Measurements from ENCODE around the gene TNFAIP8L3. TPM values are rescaled to one million over a fixed set of nuclear protein-coding genes. Genes with fewer than 3 reads are reported as not detected.
A peak's percentile ranks its signal among the peaks of the same experiment; 100 is the strongest.

The TNFAIP8L3 gene
- total and polyA plus RNA-seq, 9 of the 15 experiments (the other 6 are each of a cell fraction or from before 2014, with no cell fraction given), result 0.13 TPM; not detected in 8

GRCh38 chr15:51103330-51103729, 8.6 kb upstream of the TNFAIP8L3 start (continued):
- TF ChIP-seq NONO (IDR thresholded peaks at IDR 0.05; ENCODE audit: low read depth in 2 of 2, low read length in 1 of 2) (no peak), JUND (IDR thresholded peaks at IDR 0.05; ENCODE audit: borderline replicate concordance, low read depth, low read length) (no peak), JUND (tag; IDR thresholded peaks at IDR 0.05; ENCODE audit: borderline replicate concordance, low read depth, low read length) (0 out of 3 replicates have a peak, but pooled peaks have one; percentile 15), ZNF785 (CRISPR knock-in tag; IDR thresholded peaks at IDR 0.05) (no peak), PBX2 (CRISPR knock-in tag; IDR thresholded peaks at IDR 0.05; ENCODE audit: low read depth) (no peak), PBX2 (tag; conservative IDR thresholded peaks at IDR 0.05; ENCODE audit: low read depth) (peak; percentile 94)

GRCh38 chr15:51100785-51101489, 6.2 kb upstream of the TNFAIP8L3 start:
- Histone ChIP-seq H3K4me3 (no peak overlapping the region), H3K79me2 (ENCODE audit: control insufficient read depth, insufficient read depth, low read length) (no peaks in the 10 kb centered on the region), H3K9me3 (replicated peaks; ENCODE audit: control insufficient read depth, insufficient read depth, low read depth, low read length) (no peaks in the 10 kb centered on the region), H4K20me1 (replicated peaks; ENCODE audit: control insufficient read depth, insufficient read depth, low read length) (peaks cover 11% of the 10 kb centered on the region; the same call in 1 of the 2 replicates), H3K36me3 (ENCODE audit: control insufficient read depth, insufficient read depth, low read length) (no peaks in the 10 kb centered on the region), H3K4me1 (replicated peaks in 1 of 2; ENCODE audit: control insufficient read depth in 2 of 2, insufficient read depth in 2 of 2, low read length in 2 of 2) (no peaks in the 10 kb centered on the region), H3K4me2 (ENCODE audit: insufficient read depth, low read length) (no peak overlapping the region), H3K9me1 (ENCODE audit: control insufficient read depth, insufficient read depth, low read length) (no peaks in the 10 kb centered on the region), H2AFZ (ENCODE audit: low read depth, low read length) (no peak overlapping the region), H3K27ac (ENCODE audit: extremely low read depth, low read depth, low read length) (no peak overlapping the region), H3K9ac (ENCODE audit: insufficient read depth in 1 of 2, low read depth in 2 of 2, low read length in 2 of 2) (no peak overlapping the region), H3K27me3 (ENCODE audit: control insufficient read depth in 2 of 2, insufficient read depth in 2 of 2, low read length in 2 of 2) (peaks cover 12 to 20% of the 10 kb centered on the region in 2 experiments)
- no peak for TF ChIP-seq ZFX (CRISPR knock-in tag; IDR thresholded peaks at IDR 0.05)
- peak in 1 of 3 experiments; percentile 50; a peak in 3 of 6 replicates for TF ChIP-seq CTCF (IDR thresholded peaks at IDR 0.05 in 2 of 3, conservative IDR thresholded peaks at IDR 0.05 in 1 of 3; ENCODE audit: insufficient read depth in 2 of 3, low read depth in 1 of 3, low read length in 3 of 3)
- 2% methylated on average over 9 of the region's 9 CpGs for WGBS (ENCODE audit: insufficient coverage, low coverage, missing lambda C conversion rate)
- ChIA-PET CTCF (ENCODE audit: low intra/inter-chr PET ratio) (interaction anchor here (0.6 kb wide), 1 partner anchor 1140 kb away, joined by 4 read pairs; no protein-coding TSS in a partner anchor), POLR2A (interaction anchor here (1.7 kb wide), 1 partner anchor 14 kb away, joined by 3 read pairs; no protein-coding TSS in a partner anchor)
- no TSS peak for BruUV-seq (replicated peaks)
- intact Hi-C loops (cut with micrococcal nuclease), result no loop called here
- no peak for DNase-seq (ENCODE audit: extremely low read depth in 1 of 4, low spot score in 3 of 4)
- no peak for ATAC-seq
- in situ Hi-C loops (cut with MboI), result no loop called here
- no peak for FAIRE-seq

All from K562 (cell line).